GM18498 (cell line): ENCODE results near the gene NEU2.

Experiments
- ATAC-seq: cut with Tn5 transposase; IDR thresholded peaks from one replicate; pipeline ENCODE4 v1.9.1; 2021; ENCODE audit warnings: mild to moderate bottlenecking, moderate library complexity; ENCODE audit not compliant: unreplicated experiment

Gene NEU2

GRCh38 chr2:233074106-233074505 lies 41.6 kb downstream of the NEU2 start:
- ATAC-seq, result no peak

- ATAC-seq, result peak; percentile 30
Observed at GRCh38 chr2:233075141-233075965, 42.9 kb downstream of the NEU2 start.

GRCh38 chr2:233075966-233076339 lies 43.5 kb downstream of the NEU2 start:
- peak; percentile 53 for ATAC-seq

- no peak for ATAC-seq
Observed at GRCh38 chr2:233076749-233077148, 44.3 kb downstream of the NEU2 start.

- peak; percentile 41 for ATAC-seq
Observed at GRCh38 chr2:233079473-233079877, 47.0 kb downstream of the NEU2 start.

- no peak for ATAC-seq
Observed at GRCh38 chr2:233079953-233080835, 47.7 kb downstream of the NEU2 start.

GRCh38 chr2:233080836-233081229 lies 48.4 kb downstream of the NEU2 start:
- ATAC-seq, result no peak

- peak; percentile 13 for ATAC-seq
Observed at GRCh38 chr2:233081232-233081730, 48.8 kb downstream of the NEU2 start.

GRCh38 chr2:233081731-233082221 lies 49.3 kb downstream of the NEU2 start:
- peak; percentile 1 for ATAC-seq

GRCh38 chr2:233082222-233082930 lies 49.9 kb downstream of the NEU2 start:
- peak; percentile 50 for ATAC-seq

- ATAC-seq, result no peak
Observed at GRCh38 chr2:233082931-233083755, 50.7 kb downstream of the NEU2 start.

- ATAC-seq, result no peak
Observed at GRCh38 chr2:233083782-233084181, 51.3 kb downstream of the NEU2 start.

GRCh38 chr2:233084488-233084887 lies 52.0 kb downstream of the NEU2 start:
- ATAC-seq, result no peak
